ENCODE results near the gene BOD1. TPM values are rescaled to one million over a fixed set of nuclear protein-coding genes. Genes with fewer than 3 reads are reported as not detected.
"Not testable (repeated sequence)": the region's sequence is repeated elsewhere in the genome, so short reads cannot be mapped to it uniquely, and the experiment has no call there.

The BOD1 gene
- total RNA-seq, 2 donors from 2014 or later: 30.2 to 44.7 TPM

- DNase-seq (ENCODE audit: low spot score): no peak
- Histone ChIP-seq H3K9me3 (peaks cover 15% of the 10 kb centered on the region), H3K4me3 (peak overlapping the region; percentile 35), H3K27ac (peak overlapping the region in 1 of 2 donors; percentile 39), H3K36me3 (peaks cover 5% of the 10 kb centered on the region), H3K4me1 (ENCODE audit: control insufficient read depth in 1 of 2, low read depth in 2 of 2) (peaks cover 0 to 21% of the 10 kb centered on the region in 2 donors), H3K27me3 (replicated peaks; ENCODE audit: insufficient read depth) (no peaks in the 10 kb centered on the region)
- TF ChIP-seq CTCF (IDR thresholded peaks at IDR 0.05): no peak
- ATAC-seq (ENCODE audit: insufficient number of reproducible peaks, low FRiP score, low read depth): no peak
Observed at GRCh38 chr5:173591056-173591514, 25.4 kb downstream of the BOD1 start.

- ATAC-seq (ENCODE audit: insufficient number of reproducible peaks, low FRiP score, low read depth): no peak
- peaks cover 5% of the 10 kb centered on the region for H3K36me3 ChIP-seq
- H3K9me3 ChIP-seq: peaks cover 15% of the 10 kb centered on the region
- no peak for DNase-seq (ENCODE audit: low spot score)
- TF ChIP-seq CTCF (IDR thresholded peaks at IDR 0.05): no peak
- H3K27ac ChIP-seq: peak overlapping the region in 1 of 2 donors; percentile 39
- H3K4me1 ChIP-seq (ENCODE audit: control insufficient read depth in 1 of 2, low read depth in 2 of 2): peaks cover 0 to 21% of the 10 kb centered on the region in 2 donors
- peak overlapping the region; percentile 35 for H3K4me3 ChIP-seq
- H3K27me3 ChIP-seq (replicated peaks; ENCODE audit: insufficient read depth): no peaks in the 10 kb centered on the region
Observed at GRCh38 chr5:173590436-173591055, 25.9 kb downstream of the BOD1 start.

- not testable (repeated sequence) for H3K27me3 ChIP-seq (replicated peaks; ENCODE audit: insufficient read depth); DNase-seq (ENCODE audit: low spot score); ATAC-seq (ENCODE audit: insufficient number of reproducible peaks, low FRiP score, low read depth); H3K4me3 ChIP-seq; H3K36me3 ChIP-seq; H3K27ac ChIP-seq; H3K9me3 ChIP-seq
- peaks cover 0 to 18% of the 10 kb centered on the region in 2 donors for H3K4me1 ChIP-seq (ENCODE audit: control insufficient read depth in 1 of 2, low read depth in 2 of 2)
Observed at GRCh38 chr5:173586133-173586532, 30.3 kb downstream of the BOD1 start.

- Histone ChIP-seq H3K27me3 (replicated peaks; ENCODE audit: insufficient read depth) (no peaks in the 10 kb centered on the region), H3K4me3 (no peak overlapping the region), H3K36me3 (no peaks in the 10 kb centered on the region), H3K9me3 (peaks cover 3% of the 10 kb centered on the region), H3K27ac (no peak overlapping the region), H3K4me1 (ENCODE audit: control insufficient read depth in 1 of 2, low read depth in 2 of 2) (no peaks in the 10 kb centered on the region)
- DNase-seq (ENCODE audit: low spot score) (no peak), ATAC-seq (ENCODE audit: insufficient number of reproducible peaks, low FRiP score, low read depth) (no peak)
- TF ChIP-seq CTCF (IDR thresholded peaks at IDR 0.05): no peak
Observed at GRCh38 chr5:173583346-173583745, 33.1 kb downstream of the BOD1 start.

- no peaks in the 10 kb centered on the region for H3K27me3 ChIP-seq (replicated peaks; ENCODE audit: insufficient read depth)
- DNase-seq (ENCODE audit: low spot score) (no peak), ATAC-seq (ENCODE audit: insufficient number of reproducible peaks, low FRiP score, low read depth) (no peak)
- H3K27ac ChIP-seq: no peak overlapping the region
- H3K4me3 ChIP-seq: no peak overlapping the region
- H3K4me1 ChIP-seq (ENCODE audit: control insufficient read depth in 1 of 2, low read depth in 2 of 2): no peaks in the 10 kb centered on the region
- H3K36me3 ChIP-seq: no peaks in the 10 kb centered on the region
- peaks cover 3% of the 10 kb centered on the region for H3K9me3 ChIP-seq
- no peak for TF ChIP-seq CTCF (IDR thresholded peaks at IDR 0.05)
Observed at GRCh38 chr5:173582216-173583111, 34.0 kb downstream of the BOD1 start.

All from thoracic aorta (tissue), 2 donors.